ENCODE measurements around the gene CLCN6. TPM values are rescaled to one million over a fixed set of nuclear protein-coding genes. Genes with fewer than 3 reads are reported as not detected.

CLCN6 gene
- total and polyA plus RNA-seq, 2 of the 13 experiments (the other 11 are each of a cell fraction or from before 2014, with no cell fraction given): 14.9 to 19.3 TPM

GRCh38 chr1:11880911-11881748 is 75.1 kb downstream of the CLCN6 start (continued):
- TF ChIP-seq SOX5 (CRISPR knock-in tag; IDR thresholded peaks at IDR 0.05; ENCODE audit: borderline replicate concordance): 0 out of 2 replicates have a peak, but pooled peaks have one; percentile 15
- TF ChIP-seq, protein P1, sequence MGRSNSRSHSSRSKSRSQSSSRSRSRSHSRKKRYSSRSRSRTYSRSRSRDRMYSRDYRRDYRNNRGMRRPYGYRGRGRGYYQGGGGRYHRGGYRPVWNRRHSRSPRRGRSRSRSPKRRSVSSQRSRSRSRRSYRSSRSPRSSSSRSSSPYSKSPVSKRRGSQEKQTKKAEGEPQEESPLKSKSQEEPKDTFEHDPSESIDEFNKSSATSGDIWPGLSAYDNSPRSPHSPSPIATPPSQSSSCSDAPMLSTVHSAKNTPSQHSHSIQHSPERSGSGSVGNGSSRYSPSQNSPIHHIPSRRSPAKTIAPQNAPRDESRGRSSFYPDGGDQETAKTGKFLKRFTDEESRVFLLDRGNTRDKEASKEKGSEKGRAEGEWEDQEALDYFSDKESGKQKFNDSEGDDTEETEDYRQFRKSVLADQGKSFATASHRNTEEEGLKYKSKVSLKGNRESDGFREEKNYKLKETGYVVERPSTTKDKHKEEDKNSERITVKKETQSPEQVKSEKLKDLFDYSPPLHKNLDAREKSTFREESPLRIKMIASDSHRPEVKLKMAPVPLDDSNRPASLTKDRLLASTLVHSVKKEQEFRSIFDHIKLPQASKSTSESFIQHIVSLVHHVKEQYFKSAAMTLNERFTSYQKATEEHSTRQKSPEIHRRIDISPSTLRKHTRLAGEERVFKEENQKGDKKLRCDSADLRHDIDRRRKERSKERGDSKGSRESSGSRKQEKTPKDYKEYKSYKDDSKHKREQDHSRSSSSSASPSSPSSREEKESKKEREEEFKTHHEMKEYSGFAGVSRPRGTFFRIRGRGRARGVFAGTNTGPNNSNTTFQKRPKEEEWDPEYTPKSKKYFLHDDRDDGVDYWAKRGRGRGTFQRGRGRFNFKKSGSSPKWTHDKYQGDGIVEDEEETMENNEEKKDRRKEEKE (IDR thresholded peaks at IDR 0.05): no peak
- peak; percentile 22; the same call in 1 of the 2 replicates for TF ChIP-seq SAP130 (CRISPR knock-in tag; IDR thresholded peaks at IDR 0.05; ENCODE audit: low read depth)
- peak; percentile 61; the same call in 1 of the 2 replicates for TF ChIP-seq ETV5 (CRISPR knock-in tag; IDR thresholded peaks at IDR 0.05; ENCODE audit: borderline replicate concordance)
- peak; percentile 18; the same call in 1 of the 2 replicates for TF ChIP-seq MED1 (CRISPR knock-in tag; IDR thresholded peaks at IDR 0.05)
- no peak for TF ChIP-seq ZKSCAN5 (CRISPR knock-in tag; IDR thresholded peaks at IDR 0.05)
- 0 out of 2 replicates have a peak, but pooled peaks have one; percentile 38 for TF ChIP-seq ERF (CRISPR knock-in tag; IDR thresholded peaks at IDR 0.05)
- TF ChIP-seq, protein P2, sequence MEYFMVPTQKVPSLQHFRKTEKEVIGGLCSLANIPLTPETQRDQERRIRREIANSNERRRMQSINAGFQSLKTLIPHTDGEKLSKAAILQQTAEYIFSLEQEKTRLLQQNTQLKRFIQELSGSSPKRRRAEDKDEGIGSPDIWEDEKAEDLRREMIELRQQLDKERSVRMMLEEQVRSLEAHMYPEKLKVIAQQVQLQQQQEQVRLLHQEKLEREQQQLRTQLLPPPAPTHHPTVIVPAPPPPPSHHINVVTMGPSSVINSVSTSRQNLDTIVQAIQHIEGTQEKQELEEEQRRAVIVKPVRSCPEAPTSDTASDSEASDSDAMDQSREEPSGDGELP (IDR thresholded peaks at IDR 0.05; ENCODE audit: borderline replicate concordance, low read depth): peak; percentile 8; the same call in 1 of the 2 replicates
- TF ChIP-seq MATR3 (CRISPR knock-in tag; IDR thresholded peaks at IDR 0.05): no peak
- no peak for TF ChIP-seq ZNF720 (CRISPR knock-in tag; IDR thresholded peaks at IDR 0.05)
- no peak for TF ChIP-seq MYNN (CRISPR knock-in tag; IDR thresholded peaks at IDR 0.05; ENCODE audit: low read depth)
- no peak for TF ChIP-seq PLSCR1 (CRISPR knock-in tag; IDR thresholded peaks at IDR 0.05; ENCODE audit: borderline replicate concordance)
- peak; percentile 69 for TF ChIP-seq ZFX (CRISPR knock-in tag; IDR thresholded peaks at IDR 0.05; ENCODE audit: low read depth)
- no peak for TF ChIP-seq GMEB1 (CRISPR knock-in tag; IDR thresholded peaks at IDR 0.05; ENCODE audit: borderline replicate concordance)
- TF ChIP-seq MTF1 (CRISPR knock-in tag; IDR thresholded peaks at IDR 0.05): no peak
- peak; percentile 59; the same call in 1 of the 2 replicates for TF ChIP-seq RXRA (CRISPR knock-in tag; IDR thresholded peaks at IDR 0.05)
- no peak for TF ChIP-seq ZKSCAN1 (IDR thresholded peaks at IDR 0.05; ENCODE audit: low read length)
- TF ChIP-seq KDM3A (CRISPR knock-in tag; IDR thresholded peaks at IDR 0.05; ENCODE audit: low read depth): no peak
- TF ChIP-seq PATZ1 (CRISPR knock-in tag; IDR thresholded peaks at IDR 0.05): peak; percentile 45; the same call in 1 of the 2 replicates
- TF ChIP-seq SMAD9 (CRISPR knock-in tag; IDR thresholded peaks at IDR 0.05): no peak
- TF ChIP-seq RARA (CRISPR knock-in tag; IDR thresholded peaks at IDR 0.05): peak; percentile 96

Data from HepG2 (cell line).